Natural killer cell (primary cell): Measurements from ENCODE around the gene IQCM. TPM values are rescaled to one million over a fixed set of nuclear protein-coding genes. Genes with fewer than 3 reads are reported as not detected.

Source experiments
- ATAC-seq, 3 donors: fragments of 150-1000 bp in 2 of 3; fragments of 200-7000 bp in 1 of 3; cut with Tn5 transposase; 1 replicate in 1 of 3; 2 replicates in 2 of 3; pipeline ENCODE4 v1.10.0; 2021; ENCODE audit warnings: mild to moderate bottlenecking in 2 of 3, moderate library complexity in 2 of 3
- DNase-seq, 2 donors: peaks; one replicate each; pipeline versions ENCODE4 v3.0.0 to v3.0.0-alpha.2; 2013 to 2021; ENCODE audit warnings: mixed read lengths in 1 of 2
- H3K27ac ChIP-seq: one replicate; pipeline ENCODE4 v1.5.1; 2013; ENCODE audit warnings: mild to moderate bottlenecking, low read length
- H3K27me3 ChIP-seq: one replicate; pipeline ENCODE4 v1.6.1; 2013; ENCODE audit warnings: low read length; ENCODE audit not compliant: control insufficient read depth, insufficient read depth
- H3K36me3 ChIP-seq: one replicate; pipeline ENCODE4 v1.6.1; 2013; ENCODE audit warnings: low read length; ENCODE audit not compliant: control insufficient read depth, insufficient read depth
- H3K4me1 ChIP-seq: one replicate; pipeline ENCODE4 v1.6.1; 2013; ENCODE audit warnings: low read length; ENCODE audit not compliant: control insufficient read depth, insufficient read depth
- H3K4me3 ChIP-seq: one replicate; pipeline ENCODE4 v1.5.1; 2013; ENCODE audit warnings: low read length
- H3K9me3 ChIP-seq: one replicate; pipeline ENCODE4 v1.6.1; 2013; ENCODE audit warnings: low read length; ENCODE audit not compliant: control insufficient read depth, insufficient read depth
- H3K27ac Mint-ChIP-seq, 2 donors: one replicate each; pipeline ENCODE4 v1.8.0; 2022; ENCODE audit warnings: mild to moderate bottlenecking in 2 of 2, mixed read lengths in 2 of 2, moderate library complexity in 1 of 2
- H3K27me3 Mint-ChIP-seq, 2 donors: one replicate each; pipeline ENCODE4 v1.8.0; 2022; ENCODE audit warnings: low read depth in 2 of 2, mixed read lengths in 2 of 2
- H3K36me3 Mint-ChIP-seq: one replicate; pipeline ENCODE4 v1.8.0; 2022; ENCODE audit warnings: mixed read lengths
- H3K4me1 Mint-ChIP-seq, 2 donors: one replicate each; pipeline ENCODE4 v1.8.0; 2022; ENCODE audit warnings: mixed read lengths in 2 of 2
- H3K4me3 Mint-ChIP-seq: one replicate; pipeline ENCODE4 v1.8.0; 2022; ENCODE audit warnings: mild to moderate bottlenecking, moderate library complexity, mixed read lengths
- H3K9me3 Mint-ChIP-seq, 2 donors: one replicate each; pipeline ENCODE4 v1.8.0; 2022; ENCODE audit warnings: mixed read lengths in 2 of 2
- CTCF ChIP-seq: fragments of 200-600 bp; IDR thresholded peaks from one replicate; pipeline ENCODE4 v1.8.0; 2022; ENCODE audit warnings: antibody characterized with exemption
- WGBS: methylation state at CpG from one replicate; pipeline ENCODE4 v1.1.7; 2013; ENCODE audit warnings: missing lambda C conversion rate; ENCODE audit not compliant: insufficient coverage; 5-methylcytosine and 5-hydroxymethylcytosine counted together
- intact Hi-C: fragments of 100-400 bp; cut with micrococcal nuclease; formaldehyde crosslinking; loops from one replicate; pipeline ENCODE4 v1.14.2; 2022
- total RNA-seq, 4 donors: library from RNA; stranded (reverse); fragments of 120-200 nt in 1 of 4; gene quantifications; one replicate each; pipeline versions ENCODE4 v1.2.3 to v1.2.4, GENCODE V29; 2013 to 2022

The IQCM gene
- total RNA-seq, 3 donors from 2014 or later (not counting 1 experiment from before 2014, with no cell fraction given), result not detected

GRCh38 chr4:149466446-149466845, 349.2 kb downstream of the IQCM start:
- no peaks in the 10 kb centered on the region for H3K36me3 ChIP-seq
- H3K4me1 ChIP-seq, result no peaks in the 10 kb centered on the region
- DNase-seq (no peak), ATAC-seq (no peak)
- H3K4me3 ChIP-seq, result no peak overlapping the region
- Mint-ChIP-seq H3K9me3 (peaks cover 14 to 26% of the 10 kb centered on the region in 2 donors), H3K4me1 (no peaks in the 10 kb centered on the region), H3K4me3 (no peak overlapping the region), H3K36me3 (peaks cover 10% of the 10 kb centered on the region), H3K27ac (no peak overlapping the region), H3K27me3 (no peaks in the 10 kb centered on the region)
- H3K9me3 ChIP-seq, result peaks cover 5% of the 10 kb centered on the region
- H3K27ac ChIP-seq, result no peak overlapping the region
- TF ChIP-seq CTCF, result no peak
- intact Hi-C loops, result no loop called here
- H3K27me3 ChIP-seq, result no peaks in the 10 kb centered on the region

- H3K27ac Mint-ChIP-seq, result no peak overlapping the region
- TF ChIP-seq CTCF, result no peak
- Histone ChIP-seq H3K4me3 (no peak overlapping the region), H3K4me1 (no peaks in the 10 kb centered on the region), H3K36me3 (no peaks in the 10 kb centered on the region), H3K27ac (no peak overlapping the region), H3K9me3 (peaks cover 5% of the 10 kb centered on the region), H3K27me3 (no peaks in the 10 kb centered on the region)
- H3K9me3 Mint-ChIP-seq, result peaks cover 14 to 26% of the 10 kb centered on the region in 2 donors
- WGBS, result 93% methylated on average over 1 of the region's 1 CpG
- no peaks in the 10 kb centered on the region for H3K27me3 Mint-ChIP-seq
- no peaks in the 10 kb centered on the region for H3K4me1 Mint-ChIP-seq
- ATAC-seq (no peak), DNase-seq (no peak)
- intact Hi-C loops, result no loop called here
- no peak overlapping the region for H3K4me3 Mint-ChIP-seq
- H3K36me3 Mint-ChIP-seq, result peaks cover 10% of the 10 kb centered on the region
These were observed 349.7 kb downstream of the IQCM start for GRCh38 chr4:149465955-149466354.

- no peak overlapping the region for H3K4me3 Mint-ChIP-seq
- WGBS, result no CpG with 5 or more reads among the region's 2 CpGs
- H3K36me3 Mint-ChIP-seq, result no peaks in the 10 kb centered on the region
- DNase-seq, result no peak
- H3K9me3 ChIP-seq, result no peaks in the 10 kb centered on the region
- H3K27ac Mint-ChIP-seq, result no peak overlapping the region
- TF ChIP-seq CTCF, result no peak
- no peaks in the 10 kb centered on the region for H3K4me1 Mint-ChIP-seq
- intact Hi-C loops, result no loop called here
- H3K27me3 ChIP-seq, result no peaks in the 10 kb centered on the region
- H3K9me3 Mint-ChIP-seq, result peaks cover 11 to 23% of the 10 kb centered on the region in 2 donors
- no peak overlapping the region for H3K4me3 ChIP-seq
- H3K27me3 Mint-ChIP-seq, result no peaks in the 10 kb centered on the region
- no peaks in the 10 kb centered on the region for H3K36me3 ChIP-seq
- no peaks in the 10 kb centered on the region for H3K4me1 ChIP-seq
- no peak overlapping the region for H3K27ac ChIP-seq
- no peak for ATAC-seq
These were observed 372.1 kb downstream of the IQCM start for GRCh38 chr4:149443537-149443936.

GRCh38 chr4:149441338-149441737, 374.3 kb downstream of the IQCM start:
- Mint-ChIP-seq H3K4me3 (no peak overlapping the region), H3K9me3 (peaks cover 5 to 8% of the 10 kb centered on the region in 2 donors), H3K36me3 (no peaks in the 10 kb centered on the region), H3K27me3 (no peaks in the 10 kb centered on the region), H3K4me1 (no peaks in the 10 kb centered on the region), H3K27ac (no peak overlapping the region)
- no peak for ATAC-seq
- intact Hi-C loops, result no loop called here
- Histone ChIP-seq H3K4me1 (no peaks in the 10 kb centered on the region), H3K27ac (no peak overlapping the region), H3K4me3 (no peak overlapping the region), H3K9me3 (no peaks in the 10 kb centered on the region), H3K27me3 (no peaks in the 10 kb centered on the region), H3K36me3 (no peaks in the 10 kb centered on the region)
- TF ChIP-seq CTCF, result no peak
- WGBS, result 60% methylated on average over 1 of the region's 1 CpG
- no peak for DNase-seq
